H1 (cell line): ENCODE data around the gene RBMS2.

Experiments used
- CBX5 ChIP-seq: fragments of 300-800, 300-1000 bp; sonication (generic); IDR thresholded peaks from 2 replicates; pipeline ENCODE4 v1.7.1; 2016; ENCODE audit warnings: antibody characterized with exemption, low read length, low read depth
- CTBP2 ChIP-seq: IDR thresholded peaks from 2 replicates; pipeline ENCODE4 v1.7.0; 2011; ENCODE audit warnings: borderline replicate concordance, mild to moderate bottlenecking, moderate library complexity, mixed read lengths, low read length; ENCODE audit not compliant: insufficient read depth, insufficient read length
- EP300 ChIP-seq, 2 experiments: IDR thresholded peaks; 1 replicate in 1 of 2; 2 replicates in 1 of 2; pipeline ENCODE4 v1.6.1; 2011 to 2012; ENCODE audit warnings: low read depth in 2 of 2, low read length in 2 of 2, mild to moderate bottlenecking in 2 of 2, borderline replicate concordance in 1 of 2, inconsistent platforms in 1 of 2, moderate library complexity in 1 of 2
- GABPA ChIP-seq: IDR thresholded peaks from 2 replicates; pipeline ENCODE4 v1.6.1; 2011; ENCODE audit warnings: mild to moderate bottlenecking, low read length, moderate library complexity, borderline replicate concordance; ENCODE audit not compliant: insufficient read depth
- POLR2A ChIP-seq, 2 experiments: IDR thresholded peaks; 1 replicate in 1 of 2; 2 replicates in 1 of 2; pipeline ENCODE4 v1.6.1; 2011; ENCODE audit warnings: low read depth in 2 of 2, low read length in 2 of 2, mild to moderate bottlenecking in 2 of 2; ENCODE audit errors: control extremely low read depth in 1 of 2
- TAF1 ChIP-seq: IDR thresholded peaks from 2 replicates; pipeline ENCODE4 v1.6.1; 2011; ENCODE audit warnings: mild to moderate bottlenecking, low read depth, low read length
- TF ChIP-seq, protein P1 (sequence below), 3 experiments: IDR thresholded peaks; 1 replicate in 2 of 3; 2 replicates in 1 of 3; pipeline versions ENCODE4 v1.5.1 to v1.6.1; 2011; ENCODE audit warnings: low read length in 3 of 3, mild to moderate bottlenecking in 3 of 3, inconsistent platforms in 2 of 3, low read depth in 1 of 3, moderate library complexity in 1 of 3; ENCODE audit not compliant: insufficient read depth in 1 of 3; ENCODE audit errors: control extremely low read depth in 1 of 3
- TF ChIP-seq, protein P2 (sequence below): IDR thresholded peaks from 2 replicates; pipeline ENCODE4 v1.6.1; 2012; ENCODE audit warnings: inconsistent platforms

DNA sequence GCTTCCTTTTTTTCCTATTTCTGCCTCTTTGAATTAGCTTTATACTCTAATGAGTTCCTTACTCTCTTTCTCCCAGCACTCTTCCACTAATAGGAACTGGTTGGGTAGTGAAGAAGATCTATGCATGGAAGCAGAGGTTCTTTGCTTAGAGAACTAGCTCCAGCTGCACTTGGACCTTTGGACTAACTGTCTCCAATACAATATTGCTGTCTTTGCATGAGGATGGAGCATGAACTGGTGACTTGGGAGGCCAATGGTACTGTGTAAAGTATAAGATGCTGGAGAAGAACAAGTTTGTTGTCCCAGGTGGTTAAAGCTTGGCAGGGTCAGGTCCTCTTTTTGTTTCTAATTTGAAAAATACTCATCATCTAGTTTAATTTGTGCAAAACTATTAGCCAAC, 31.3 kb upstream of the RBMS2 start:
- TF ChIP-seq, protein P1, sequence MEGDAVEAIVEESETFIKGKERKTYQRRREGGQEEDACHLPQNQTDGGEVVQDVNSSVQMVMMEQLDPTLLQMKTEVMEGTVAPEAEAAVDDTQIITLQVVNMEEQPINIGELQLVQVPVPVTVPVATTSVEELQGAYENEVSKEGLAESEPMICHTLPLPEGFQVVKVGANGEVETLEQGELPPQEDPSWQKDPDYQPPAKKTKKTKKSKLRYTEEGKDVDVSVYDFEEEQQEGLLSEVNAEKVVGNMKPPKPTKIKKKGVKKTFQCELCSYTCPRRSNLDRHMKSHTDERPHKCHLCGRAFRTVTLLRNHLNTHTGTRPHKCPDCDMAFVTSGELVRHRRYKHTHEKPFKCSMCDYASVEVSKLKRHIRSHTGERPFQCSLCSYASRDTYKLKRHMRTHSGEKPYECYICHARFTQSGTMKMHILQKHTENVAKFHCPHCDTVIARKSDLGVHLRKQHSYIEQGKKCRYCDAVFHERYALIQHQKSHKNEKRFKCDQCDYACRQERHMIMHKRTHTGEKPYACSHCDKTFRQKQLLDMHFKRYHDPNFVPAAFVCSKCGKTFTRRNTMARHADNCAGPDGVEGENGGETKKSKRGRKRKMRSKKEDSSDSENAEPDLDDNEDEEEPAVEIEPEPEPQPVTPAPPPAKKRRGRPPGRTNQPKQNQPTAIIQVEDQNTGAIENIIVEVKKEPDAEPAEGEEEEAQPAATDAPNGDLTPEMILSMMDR (IDR thresholded peaks at IDR 0.05; ENCODE audit: control extremely low read depth in 1 of 3, insufficient read depth in 1 of 3, low read depth in 1 of 3, low read length in 3 of 3) = no peak
- no peak for TF ChIP-seq TAF1
- TF ChIP-seq GABPA = no peak
- TF ChIP-seq CBX5 = no peak
- no peak for TF ChIP-seq POLR2A (IDR thresholded peaks at IDR 0.05; ENCODE audit: control extremely low read depth in 1 of 2, low read depth in 2 of 2, low read length in 2 of 2)
- TF ChIP-seq, protein P2, sequence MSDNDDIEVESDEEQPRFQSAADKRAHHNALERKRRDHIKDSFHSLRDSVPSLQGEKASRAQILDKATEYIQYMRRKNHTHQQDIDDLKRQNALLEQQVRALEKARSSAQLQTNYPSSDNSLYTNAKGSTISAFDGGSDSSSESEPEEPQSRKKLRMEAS = no peak
- TF ChIP-seq CTBP2 = no peak
- no peak for TF ChIP-seq EP300 (IDR thresholded peaks at IDR 0.05; ENCODE audit: borderline replicate concordance in 1 of 2, low read depth in 2 of 2, low read length in 2 of 2)
